NB4 (cell line): Measurements from ENCODE around the gene INSYN1.

Experiments used
- DNase-seq: peaks from one replicate; pipeline ENCODE4 v3.0.0; 2010; ENCODE audit warnings: low read depth
- H3K4me3 ChIP-seq: one replicate; pipeline ENCODE4 v1.5.1; 2011; ENCODE audit warnings: mild to moderate bottlenecking, low read depth, low read length, moderate library complexity
- CTCF ChIP-seq: IDR thresholded peaks from one replicate; pipeline ENCODE4 v1.5.1; 2012; ENCODE audit warnings: low read depth, low read length
- MAX ChIP-seq: IDR thresholded peaks from 2 replicates; pipeline ENCODE4 v1.6.1; 2011; ENCODE audit warnings: low read depth, low read length
- MYC ChIP-seq: IDR thresholded peaks from 2 replicates; pipeline ENCODE4 v1.6.1; 2011; ENCODE audit warnings: low read depth, low read length
- POLR2A ChIP-seq: IDR thresholded peaks from 2 replicates; pipeline ENCODE4 v1.6.1; 2011; ENCODE audit warnings: mild to moderate bottlenecking; ENCODE audit not compliant: insufficient read length; ENCODE audit errors: extremely low read depth

Gene INSYN1

GRCh38 chr15:73716417-73716816, 36.7 kb downstream of the INSYN1 start:
- TF ChIP-seq POLR2A = no peak
- no peak for TF ChIP-seq CTCF
- TF ChIP-seq MYC = no peak
- TF ChIP-seq MAX = no peak
- no peak overlapping the region for H3K4me3 ChIP-seq
- DNase-seq = no peak

GRCh38 chr15:73715417-73715816, 37.7 kb downstream of the INSYN1 start:
- no peak for DNase-seq
- H3K4me3 ChIP-seq = no peak overlapping the region
- TF ChIP-seq MYC (no peak), POLR2A (no peak), MAX (no peak), CTCF (no peak)

GRCh38 chr15:73714695-73715301, 38.4 kb downstream of the INSYN1 start:
- no peak for DNase-seq
- TF ChIP-seq CTCF = no peak
- no peak for TF ChIP-seq MAX
- TF ChIP-seq POLR2A = no peak
- TF ChIP-seq MYC = no peak
- H3K4me3 ChIP-seq = no peak overlapping the region

GRCh38 chr15:73712107-73712506, 41.0 kb downstream of the INSYN1 start:
- H3K4me3 ChIP-seq = no peak overlapping the region
- TF ChIP-seq MAX = no peak
- DNase-seq = no peak

- TF ChIP-seq MAX = no peak
- TF ChIP-seq MYC = no peak
- no peak for TF ChIP-seq CTCF
- TF ChIP-seq POLR2A = no peak
- H3K4me3 ChIP-seq = no peak overlapping the region
- DNase-seq = no peak
These were observed 41.6 kb downstream of the INSYN1 start for GRCh38 chr15:73711526-73711925.

- DNase-seq = no peak
- TF ChIP-seq CTCF (no peak), MAX (no peak), POLR2A (no peak), MYC (no peak)
- no peak overlapping the region for H3K4me3 ChIP-seq
These were observed 42.8 kb downstream of the INSYN1 start for GRCh38 chr15:73710321-73710720.
